Measurements from ENCODE around the gene TWIST2.

- TF ChIP-seq CTCF (IDR thresholded peaks at IDR 0.05) (no peak), POLR2A (IDR thresholded peaks at IDR 0.05) (no peak)
Observed at GRCh38 chr2:238820197-238820596, 27.7 kb upstream of the TWIST2 start.

Measured in breast epithelium (tissue), 3 donors.